ENCODE results near the gene PDZK1IP1. TPM values are rescaled to one million over a fixed set of nuclear protein-coding genes. Genes with fewer than 3 reads are reported as not detected.

PDZK1IP1 gene
- total RNA-seq, 6 experiments from 2014 or later, result not detected

GRCh38 chr1:47179988-47180563 lies 9.8 kb downstream of the PDZK1IP1 start:
- Mint-ChIP-seq H3K4me1 (ENCODE audit: low read depth) (peaks cover 40% of the 10 kb centered on the region), H3K36me3 (ENCODE audit: low read depth) (no peaks in the 10 kb centered on the region), H3K9me3 (no peaks in the 10 kb centered on the region), H3K27me3 (ENCODE audit: insufficient read depth) (peaks cover 14% of the 10 kb centered on the region), H3K27ac (peak overlapping the region; percentile 93), H3K4me3 (peak overlapping the region; percentile 90)
- no peak for TF ChIP-seq CTCF (IDR thresholded peaks at IDR 0.05)
- no peak for DNase-seq

GRCh38 chr1:47179017-47179987 lies 10.5 kb downstream of the PDZK1IP1 start:
- Mint-ChIP-seq H3K4me3 (peak overlapping the region; percentile 90), H3K4me1 (ENCODE audit: low read depth) (peaks cover 40% of the 10 kb centered on the region)
- peak; percentile 92 for TF ChIP-seq CTCF (IDR thresholded peaks at IDR 0.05)

GRCh38 chr1:47178654-47179016 lies 11.2 kb downstream of the PDZK1IP1 start:
- TF ChIP-seq CTCF (IDR thresholded peaks at IDR 0.05), result no peak
- Mint-ChIP-seq H3K27ac (peak overlapping the region; percentile 93), H3K4me1 (ENCODE audit: low read depth) (peaks cover 40% of the 10 kb centered on the region), H3K4me3 (peak overlapping the region; percentile 90), H3K27me3 (ENCODE audit: insufficient read depth) (peaks cover 11% of the 10 kb centered on the region), H3K36me3 (ENCODE audit: low read depth) (no peaks in the 10 kb centered on the region), H3K9me3 (no peaks in the 10 kb centered on the region)
- DNase-seq, result no peak

More at GRCh38 chr1:47179017-47179987, 10.5 kb downstream of the PDZK1IP1 start:
- Mint-ChIP-seq H3K36me3 (ENCODE audit: low read depth) (no peaks in the 10 kb centered on the region), H3K27me3 (ENCODE audit: insufficient read depth) (peaks cover 11% of the 10 kb centered on the region), H3K27ac (peak overlapping the region; percentile 93), H3K9me3 (no peaks in the 10 kb centered on the region)
- peak; percentile 95 for DNase-seq

- Mint-ChIP-seq H3K9me3 (no peaks in the 10 kb centered on the region), H3K36me3 (ENCODE audit: low read depth) (no peaks in the 10 kb centered on the region), H3K4me3 (no peak overlapping the region), H3K27me3 (ENCODE audit: insufficient read depth) (peaks cover 12% of the 10 kb centered on the region), H3K27ac (no peak overlapping the region), H3K4me1 (ENCODE audit: low read depth) (peaks cover 40% of the 10 kb centered on the region)
- TF ChIP-seq CTCF (IDR thresholded peaks at IDR 0.05), result no peak
- no peak for DNase-seq
Measured at GRCh38 chr1:47178020-47178419, 11.8 kb downstream of the PDZK1IP1 start.

GRCh38 chr1:47175227-47175934 lies 14.5 kb downstream of the PDZK1IP1 start:
- peak; percentile 97 for TF ChIP-seq CTCF (IDR thresholded peaks at IDR 0.05)
- H3K4me1 Mint-ChIP-seq (ENCODE audit: low read depth), result peaks cover 22% of the 10 kb centered on the region
- peak; percentile 52 for DNase-seq
- H3K4me3 Mint-ChIP-seq, result peak overlapping the region; percentile 56
- no peaks in the 10 kb centered on the region for H3K9me3 Mint-ChIP-seq
- peaks cover 12% of the 10 kb centered on the region for H3K27me3 Mint-ChIP-seq (ENCODE audit: insufficient read depth)
- no peaks in the 10 kb centered on the region for H3K36me3 Mint-ChIP-seq (ENCODE audit: low read depth)
- H3K27ac Mint-ChIP-seq, result no peak overlapping the region

Data from HFFc6 (cell line).